GM12872 (cell line): ENCODE data around the gene LRIG1.

Source experiments
- TF ChIP-seq, protein P1 (sequence below): IDR thresholded peaks from 3 replicates; pipeline ENCODE4 v1.5.1; 2011; ENCODE audit warnings: low read depth, mild to moderate bottlenecking, low read length, moderate library complexity; ENCODE audit not compliant: insufficient read depth

LRIG1 gene

DNA sequence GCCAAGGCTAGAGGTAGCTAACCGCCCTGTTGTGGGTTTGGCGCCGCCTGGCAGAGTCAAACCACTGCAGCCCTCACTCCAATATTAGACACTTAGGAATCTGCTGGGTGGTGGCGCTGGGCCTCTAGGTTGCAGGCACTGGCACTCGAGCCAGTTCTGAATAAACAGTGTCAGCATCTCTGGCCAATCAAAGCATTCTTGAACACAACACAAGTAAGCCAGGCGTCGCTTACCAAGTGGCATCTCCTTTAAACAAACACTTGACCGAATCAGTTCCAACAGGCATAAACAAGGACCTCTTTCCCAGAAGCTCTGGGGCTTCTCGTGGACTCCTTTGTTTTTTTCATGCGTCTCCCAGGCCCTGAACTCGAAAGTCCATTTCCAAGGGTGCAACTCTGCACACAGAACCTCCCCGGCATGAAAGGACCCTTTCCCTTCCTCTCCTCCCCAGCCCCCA is 82.3 kb downstream of the LRIG1 start:
- TF ChIP-seq, protein P1, sequence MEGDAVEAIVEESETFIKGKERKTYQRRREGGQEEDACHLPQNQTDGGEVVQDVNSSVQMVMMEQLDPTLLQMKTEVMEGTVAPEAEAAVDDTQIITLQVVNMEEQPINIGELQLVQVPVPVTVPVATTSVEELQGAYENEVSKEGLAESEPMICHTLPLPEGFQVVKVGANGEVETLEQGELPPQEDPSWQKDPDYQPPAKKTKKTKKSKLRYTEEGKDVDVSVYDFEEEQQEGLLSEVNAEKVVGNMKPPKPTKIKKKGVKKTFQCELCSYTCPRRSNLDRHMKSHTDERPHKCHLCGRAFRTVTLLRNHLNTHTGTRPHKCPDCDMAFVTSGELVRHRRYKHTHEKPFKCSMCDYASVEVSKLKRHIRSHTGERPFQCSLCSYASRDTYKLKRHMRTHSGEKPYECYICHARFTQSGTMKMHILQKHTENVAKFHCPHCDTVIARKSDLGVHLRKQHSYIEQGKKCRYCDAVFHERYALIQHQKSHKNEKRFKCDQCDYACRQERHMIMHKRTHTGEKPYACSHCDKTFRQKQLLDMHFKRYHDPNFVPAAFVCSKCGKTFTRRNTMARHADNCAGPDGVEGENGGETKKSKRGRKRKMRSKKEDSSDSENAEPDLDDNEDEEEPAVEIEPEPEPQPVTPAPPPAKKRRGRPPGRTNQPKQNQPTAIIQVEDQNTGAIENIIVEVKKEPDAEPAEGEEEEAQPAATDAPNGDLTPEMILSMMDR = no peak

DNA sequence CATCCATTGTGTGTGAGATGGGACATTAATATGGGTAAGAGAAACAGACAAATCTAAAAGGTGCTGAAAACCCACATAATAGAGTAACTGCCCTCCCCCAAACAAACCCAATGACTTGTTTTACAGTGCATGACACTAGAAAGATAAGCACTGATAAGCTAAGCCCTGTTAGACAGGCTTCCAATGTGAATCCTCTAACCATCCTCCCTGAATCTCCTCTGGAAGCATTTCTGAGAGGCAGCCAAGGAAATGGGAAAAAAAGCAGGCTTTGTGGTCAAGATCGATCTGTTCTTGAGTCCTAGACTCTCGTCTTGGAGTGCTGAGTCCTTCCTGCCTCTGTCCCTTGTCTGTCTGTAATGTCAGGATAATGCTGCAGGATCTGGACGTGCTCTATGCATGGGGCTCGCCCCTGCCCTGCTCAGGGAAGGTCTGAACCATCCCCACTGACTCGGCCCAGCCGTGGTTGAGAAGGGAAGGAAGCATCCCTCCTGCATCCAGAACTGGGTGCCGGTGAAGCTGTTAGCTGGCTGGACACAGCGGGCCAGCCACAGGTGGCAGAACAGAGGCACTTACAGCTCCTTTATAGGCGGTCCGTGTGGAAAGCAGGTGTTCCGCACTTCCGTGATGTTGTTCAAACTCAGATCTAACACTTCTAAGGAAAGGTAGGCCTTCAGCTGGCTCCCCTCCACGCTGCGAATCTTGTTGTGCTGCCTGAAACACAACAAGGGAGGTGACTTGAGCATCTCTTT is 84.1 kb downstream of the LRIG1 start:
- TF ChIP-seq, protein P1 = no peak

DNA sequence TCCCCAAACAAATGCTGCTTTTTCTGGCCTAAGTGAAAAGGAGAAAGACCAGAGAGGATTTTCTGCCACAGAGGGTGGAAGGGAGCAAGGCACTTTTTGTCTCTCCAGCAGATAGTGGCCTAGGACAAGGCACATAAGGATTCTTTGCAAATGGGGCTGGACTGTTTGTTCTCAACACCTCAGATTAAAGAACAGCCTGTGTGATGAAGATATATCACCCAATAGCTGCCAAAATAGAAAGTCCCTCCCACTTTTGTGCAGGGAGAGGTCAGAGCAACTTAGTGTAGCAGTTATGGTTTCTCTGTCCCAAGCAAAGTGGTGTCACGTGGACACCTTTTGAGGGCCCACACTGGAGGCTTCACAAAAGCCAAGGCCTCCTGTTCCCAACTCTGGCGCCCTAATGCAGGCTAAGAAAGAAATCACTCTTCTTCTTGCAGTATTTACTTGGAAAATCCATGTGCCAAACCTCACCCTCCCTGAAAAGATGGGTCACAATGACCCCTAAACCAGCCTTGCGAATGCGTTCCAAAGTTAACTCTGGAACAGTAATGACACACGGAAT is 84.9 kb downstream of the LRIG1 start:
- TF ChIP-seq, protein P1 = no peak

DNA sequence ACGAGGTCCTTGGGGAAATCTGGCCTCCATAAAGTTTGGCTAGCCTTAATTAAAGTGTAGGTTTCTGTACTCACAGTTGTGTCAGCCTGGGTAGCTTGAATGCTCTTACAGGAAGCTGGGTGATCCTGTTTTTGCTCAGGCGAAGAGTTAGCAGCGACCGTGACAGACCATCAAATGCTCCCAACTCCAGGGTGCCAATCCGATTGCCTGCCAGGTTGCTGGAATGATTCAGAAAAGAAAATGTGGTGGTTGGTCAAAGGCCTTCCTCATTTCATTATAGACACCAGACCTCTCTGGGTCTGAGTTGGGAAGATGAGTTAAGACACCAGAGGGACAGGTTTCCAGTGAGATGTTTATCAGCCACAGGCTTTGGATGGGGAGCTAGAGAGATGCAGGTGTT is 86.0 kb downstream of the LRIG1 start:
- TF ChIP-seq, protein P1 = no peak

DNA sequence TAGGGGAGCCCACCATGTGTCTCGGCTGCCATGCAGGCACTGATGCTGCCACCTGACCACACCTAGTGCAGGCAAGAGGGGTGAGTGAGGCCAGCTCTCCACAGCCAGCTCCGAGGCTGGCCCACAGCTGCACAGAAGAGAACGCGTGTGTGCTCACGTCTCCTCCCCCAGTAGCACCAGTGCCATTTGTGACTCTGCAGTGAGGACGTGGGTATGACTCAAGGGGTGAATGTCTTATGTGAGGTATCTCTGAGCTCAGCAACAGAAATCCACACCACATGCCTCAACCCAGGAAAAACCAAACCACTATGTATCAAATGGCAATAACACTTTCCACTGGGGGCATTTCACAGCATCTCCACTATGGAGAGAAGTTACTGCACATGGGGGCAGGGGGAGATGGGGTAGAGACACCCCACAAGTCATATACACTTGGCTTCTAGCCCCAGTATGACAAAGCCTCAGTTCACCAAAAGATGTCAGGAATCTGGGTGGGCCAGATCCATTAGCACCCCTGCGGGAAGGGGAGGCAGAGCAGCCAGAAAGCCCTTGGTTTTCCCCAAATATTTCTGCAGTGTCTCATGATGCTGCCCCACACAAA is 87.6 kb downstream of the LRIG1 start:
- TF ChIP-seq, protein P1 = no peak

DNA sequence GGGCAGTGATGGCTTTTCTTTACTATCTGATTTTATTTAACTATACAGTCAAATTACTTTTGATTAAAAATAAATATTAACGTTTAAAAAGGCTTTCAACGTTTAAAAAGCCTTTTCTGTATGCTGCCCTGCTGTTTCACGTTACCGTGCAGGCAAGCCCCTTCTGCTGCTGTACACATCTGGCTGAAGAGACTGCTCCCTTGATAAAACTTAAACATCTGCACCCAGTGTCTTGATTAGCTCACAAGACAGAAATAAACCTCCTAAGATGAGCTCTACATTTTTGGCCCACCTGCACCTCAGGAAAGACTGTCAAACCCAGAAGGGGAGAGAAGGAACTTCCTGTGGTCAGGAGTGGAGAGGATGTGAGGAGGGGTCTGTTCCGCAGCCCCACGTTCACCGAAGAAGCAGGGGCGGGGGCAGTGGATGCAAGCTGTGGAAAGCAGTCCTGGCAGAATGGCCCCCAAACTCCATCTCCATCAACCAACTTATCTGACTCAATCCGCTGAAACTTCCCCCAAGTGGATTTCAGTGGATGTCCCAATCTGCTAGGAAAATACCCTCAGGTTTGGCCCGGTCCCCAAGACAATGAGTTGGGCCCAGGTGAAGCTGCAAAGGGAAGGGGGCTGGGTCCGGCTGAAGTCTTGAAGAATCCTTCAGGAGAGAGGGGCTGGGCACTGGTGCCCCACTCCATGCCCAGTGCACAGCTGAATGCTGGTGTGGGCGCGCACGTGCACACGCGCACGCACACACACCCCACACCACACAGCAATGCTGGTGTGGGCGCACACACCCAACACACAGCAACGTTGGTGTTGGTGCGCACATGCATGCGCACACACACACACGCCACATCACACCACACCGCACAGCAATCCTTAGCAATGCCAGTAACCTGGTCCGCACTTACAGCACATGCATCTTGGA is 88.6 kb downstream of the LRIG1 start:
- TF ChIP-seq, protein P1 = no peak

DNA sequence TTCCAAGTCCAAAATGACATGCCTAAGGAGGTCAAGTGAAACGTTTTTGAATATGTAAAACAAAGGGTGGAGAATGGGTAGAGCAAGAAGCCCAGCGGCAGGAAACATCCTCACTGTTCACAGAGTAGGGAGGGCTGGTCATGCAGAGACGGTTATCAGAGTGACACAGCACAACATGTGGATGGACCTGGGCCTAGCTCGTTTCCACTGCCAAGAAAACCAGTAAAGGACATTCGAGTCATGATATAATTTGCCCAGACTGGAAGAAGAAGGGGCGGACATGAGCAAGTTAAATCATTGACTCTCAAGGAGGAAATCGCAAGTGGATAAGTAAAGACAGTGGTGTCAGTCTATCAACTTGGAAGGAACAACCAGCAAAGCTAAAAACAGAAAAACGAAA is 89.3 kb downstream of the LRIG1 start:
- TF ChIP-seq, protein P1 = no peak
